ENCODE measurements around the gene KCTD15. TPM values are rescaled to one million over a fixed set of nuclear protein-coding genes. Genes with fewer than 3 reads are reported as not detected.

Gene KCTD15
- total RNA-seq, 1 donor from 2014 or later = 86.8 TPM

DNA sequence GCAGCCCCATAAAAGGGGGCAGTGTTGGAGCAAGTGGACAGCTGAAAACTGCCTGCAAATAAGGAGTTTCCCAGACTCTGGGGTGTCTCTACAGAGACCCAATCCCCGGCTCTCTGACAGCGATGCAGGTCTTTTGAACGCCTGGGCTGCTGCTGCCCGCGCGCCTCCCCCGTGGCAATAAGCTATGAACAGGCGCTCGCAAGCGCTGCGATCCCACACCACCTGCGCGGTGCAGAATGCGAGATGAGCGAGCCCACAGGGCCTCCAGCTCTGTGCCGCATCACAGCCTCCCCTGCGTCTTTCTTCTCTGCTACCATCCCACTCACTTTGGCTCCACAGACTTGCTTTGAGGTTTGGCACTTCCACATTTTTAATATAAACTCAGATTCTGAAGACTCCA, 62.3 kb downstream of the KCTD15 start:
- Mint-ChIP-seq H3K9me3 (ENCODE audit: unreplicated experiment) (no peaks in the 10 kb centered on the region), H3K4me3 (ENCODE audit: unreplicated experiment) (no peak overlapping the region), H3K36me3 (ENCODE audit: unreplicated experiment) (no peaks in the 10 kb centered on the region), H3K4me1 (ENCODE audit: unreplicated experiment) (peaks cover 14% of the 10 kb centered on the region), H3K27ac (ENCODE audit: unreplicated experiment) (no peak overlapping the region), H3K27me3 (ENCODE audit: unreplicated experiment) (peaks cover 6% of the 10 kb centered on the region)
- DNase-seq (ENCODE audit: extremely low spot score, unreplicated experiment) = peak; percentile 66
- TF ChIP-seq, protein P1, sequence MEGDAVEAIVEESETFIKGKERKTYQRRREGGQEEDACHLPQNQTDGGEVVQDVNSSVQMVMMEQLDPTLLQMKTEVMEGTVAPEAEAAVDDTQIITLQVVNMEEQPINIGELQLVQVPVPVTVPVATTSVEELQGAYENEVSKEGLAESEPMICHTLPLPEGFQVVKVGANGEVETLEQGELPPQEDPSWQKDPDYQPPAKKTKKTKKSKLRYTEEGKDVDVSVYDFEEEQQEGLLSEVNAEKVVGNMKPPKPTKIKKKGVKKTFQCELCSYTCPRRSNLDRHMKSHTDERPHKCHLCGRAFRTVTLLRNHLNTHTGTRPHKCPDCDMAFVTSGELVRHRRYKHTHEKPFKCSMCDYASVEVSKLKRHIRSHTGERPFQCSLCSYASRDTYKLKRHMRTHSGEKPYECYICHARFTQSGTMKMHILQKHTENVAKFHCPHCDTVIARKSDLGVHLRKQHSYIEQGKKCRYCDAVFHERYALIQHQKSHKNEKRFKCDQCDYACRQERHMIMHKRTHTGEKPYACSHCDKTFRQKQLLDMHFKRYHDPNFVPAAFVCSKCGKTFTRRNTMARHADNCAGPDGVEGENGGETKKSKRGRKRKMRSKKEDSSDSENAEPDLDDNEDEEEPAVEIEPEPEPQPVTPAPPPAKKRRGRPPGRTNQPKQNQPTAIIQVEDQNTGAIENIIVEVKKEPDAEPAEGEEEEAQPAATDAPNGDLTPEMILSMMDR (IDR thresholded peaks at IDR 0.05) = no peak

DNA sequence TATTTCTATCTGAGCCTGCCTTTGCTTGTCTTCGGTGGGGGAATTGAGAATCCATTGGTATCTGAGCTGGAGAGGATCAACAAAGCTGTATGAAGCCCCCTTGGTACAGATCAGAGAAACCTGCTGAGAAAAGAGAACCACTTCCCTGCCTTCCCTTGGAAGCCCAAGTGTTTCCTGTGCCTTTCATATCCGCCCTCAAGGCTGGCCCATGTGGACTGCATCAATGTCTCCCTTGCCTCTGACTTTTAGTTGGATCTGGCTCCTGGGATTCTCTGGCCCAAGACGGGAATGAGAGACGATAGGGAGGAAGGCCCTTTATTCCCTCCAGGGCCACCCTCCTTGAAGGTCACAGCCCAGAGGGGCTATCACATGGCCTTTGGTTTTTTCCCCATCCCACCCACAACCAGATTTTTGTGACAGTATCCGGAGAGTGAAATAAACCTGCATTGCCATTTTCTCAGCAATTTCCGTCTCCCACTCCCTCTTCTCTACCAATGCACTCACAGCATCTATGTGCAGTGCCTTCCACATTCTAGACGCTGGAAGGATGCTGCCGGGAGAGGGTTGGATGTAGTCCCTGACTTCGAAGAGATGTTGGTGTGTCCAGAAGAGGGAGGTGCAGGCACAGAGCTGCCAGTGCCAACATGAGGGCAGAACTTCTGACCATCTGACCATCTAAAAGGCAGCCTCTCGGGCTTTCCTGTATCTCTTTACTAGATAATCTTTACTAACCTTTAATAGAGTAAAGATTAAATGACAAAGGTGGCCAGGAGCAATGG, 63.8 kb downstream of the KCTD15 start:
- TF ChIP-seq, protein P1 (IDR thresholded peaks at IDR 0.05) = no peak
- DNase-seq (ENCODE audit: extremely low spot score, unreplicated experiment) = peak; percentile 60
- Mint-ChIP-seq H3K4me1 (ENCODE audit: unreplicated experiment) (peaks cover 14% of the 10 kb centered on the region), H3K27ac (ENCODE audit: unreplicated experiment) (no peak overlapping the region), H3K27me3 (ENCODE audit: unreplicated experiment) (peaks cover 2% of the 10 kb centered on the region), H3K9me3 (ENCODE audit: unreplicated experiment) (no peaks in the 10 kb centered on the region), H3K36me3 (ENCODE audit: unreplicated experiment) (no peaks in the 10 kb centered on the region), H3K4me3 (ENCODE audit: unreplicated experiment) (no peak overlapping the region)

DNA sequence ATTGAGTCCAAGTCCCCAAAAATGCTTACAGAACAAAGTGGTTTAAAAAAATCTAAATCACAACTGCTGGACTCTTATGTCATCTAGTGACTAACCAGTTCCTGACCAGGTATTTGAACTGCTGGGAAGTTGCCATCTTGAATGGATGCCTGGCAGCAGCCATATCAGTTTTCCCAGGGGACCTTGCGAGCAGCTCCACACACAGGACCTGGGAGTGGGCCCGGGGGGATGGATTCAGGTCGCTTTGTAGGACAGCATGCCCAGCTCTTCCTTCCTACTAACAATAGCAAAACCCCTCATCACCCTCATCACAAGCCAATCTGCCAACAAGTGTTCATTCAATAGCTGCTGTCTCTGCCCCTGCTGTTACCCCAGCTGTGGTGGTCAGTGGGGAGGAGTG, 65.3 kb downstream of the KCTD15 start:
- peaks cover 2% of the 10 kb centered on the region for H3K27me3 Mint-ChIP-seq (ENCODE audit: unreplicated experiment)
- H3K27ac Mint-ChIP-seq (ENCODE audit: unreplicated experiment) = no peak overlapping the region
- DNase-seq (ENCODE audit: extremely low spot score, unreplicated experiment) = peak; percentile 25
- H3K36me3 Mint-ChIP-seq (ENCODE audit: unreplicated experiment) = no peaks in the 10 kb centered on the region
- no peak overlapping the region for H3K4me3 Mint-ChIP-seq (ENCODE audit: unreplicated experiment)
- peaks cover 5% of the 10 kb centered on the region for H3K4me1 Mint-ChIP-seq (ENCODE audit: unreplicated experiment)
- TF ChIP-seq, protein P1 (IDR thresholded peaks at IDR 0.05) = no peak
- H3K9me3 Mint-ChIP-seq (ENCODE audit: unreplicated experiment) = no peaks in the 10 kb centered on the region

DNA sequence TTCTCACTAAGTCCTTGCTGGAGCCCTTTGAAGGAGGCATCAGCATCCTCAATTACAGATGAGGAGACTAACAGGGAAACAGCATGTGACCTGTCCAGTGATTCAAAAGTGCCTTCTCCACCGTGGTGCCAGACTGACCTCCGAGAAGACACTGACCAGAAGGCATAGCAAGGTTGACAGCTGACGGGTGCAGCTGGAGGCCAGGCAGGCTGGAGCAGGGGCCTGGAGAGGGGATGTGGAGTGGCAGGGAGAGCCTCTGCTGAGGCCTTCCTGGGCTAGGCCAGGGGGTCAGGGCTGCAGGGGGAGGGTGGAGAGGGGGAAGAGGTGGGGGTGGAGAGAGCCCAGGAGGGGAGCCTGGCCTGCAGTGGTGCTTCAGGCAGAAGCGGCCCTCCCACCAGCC, 66.3 kb downstream of the KCTD15 start:
- no peak overlapping the region for H3K27ac Mint-ChIP-seq (ENCODE audit: unreplicated experiment)
- no peaks in the 10 kb centered on the region for H3K9me3 Mint-ChIP-seq (ENCODE audit: unreplicated experiment)
- H3K4me3 Mint-ChIP-seq (ENCODE audit: unreplicated experiment) = no peak overlapping the region
- TF ChIP-seq, protein P1 (IDR thresholded peaks at IDR 0.05) = no peak
- H3K36me3 Mint-ChIP-seq (ENCODE audit: unreplicated experiment) = no peaks in the 10 kb centered on the region
- peaks cover 2% of the 10 kb centered on the region for H3K27me3 Mint-ChIP-seq (ENCODE audit: unreplicated experiment)
- H3K4me1 Mint-ChIP-seq (ENCODE audit: unreplicated experiment) = peaks cover 10% of the 10 kb centered on the region
- peak; percentile 78 for DNase-seq (ENCODE audit: extremely low spot score, unreplicated experiment)

DNA sequence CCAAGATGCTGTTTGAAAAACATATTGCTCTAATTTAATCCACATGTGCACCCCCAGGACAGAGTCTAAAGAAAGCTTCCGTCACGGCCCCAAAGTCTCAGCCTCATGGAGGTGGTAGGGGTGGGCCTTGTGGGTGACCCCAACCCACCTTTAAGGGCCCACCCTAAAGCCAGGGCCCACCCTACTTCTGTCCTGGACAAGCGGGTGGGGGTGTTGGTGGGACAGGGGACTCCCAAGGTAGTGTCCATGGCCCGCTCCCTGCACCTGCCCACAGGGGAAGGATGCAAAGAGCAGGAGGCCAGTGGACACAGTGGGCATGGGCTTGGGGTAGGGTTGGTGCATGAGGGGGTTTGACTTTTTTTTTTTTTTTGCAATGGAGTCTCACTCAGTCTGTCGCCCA, 66.8 kb downstream of the KCTD15 start:
- Mint-ChIP-seq H3K9me3 (ENCODE audit: unreplicated experiment) (no peaks in the 10 kb centered on the region), H3K4me3 (ENCODE audit: unreplicated experiment) (no peak overlapping the region), H3K4me1 (ENCODE audit: unreplicated experiment) (peaks cover 15% of the 10 kb centered on the region), H3K36me3 (ENCODE audit: unreplicated experiment) (no peaks in the 10 kb centered on the region), H3K27me3 (ENCODE audit: unreplicated experiment) (no peaks in the 10 kb centered on the region), H3K27ac (ENCODE audit: unreplicated experiment) (no peak overlapping the region)
- DNase-seq (ENCODE audit: extremely low spot score, unreplicated experiment) = no peak
- TF ChIP-seq, protein P1 (IDR thresholded peaks at IDR 0.05) = no peak

All from osteocyte (in vitro differentiated cells).